GM13977 (cell line): ENCODE results near the gene DNAJC5G.

Experiments
- DNase-seq: peaks from one replicate; pipeline ENCODE4 v3.0.0; 2012; ENCODE audit warnings: low spot score
- CTCF ChIP-seq: IDR thresholded peaks from 2 replicates; pipeline ENCODE4 v1.5.1; 2012; ENCODE audit warnings: mild to moderate bottlenecking, control low read depth; ENCODE audit not compliant: insufficient read depth; ENCODE audit errors: extremely low read depth, missing control alignments
- in situ Hi-C: fragments of 300-500 bp; cut with MboI; formaldehyde crosslinking; loops from one replicate; pipeline ENCODE4 v1.12.0; 2022; ENCODE audit warnings: low sequenced_read_pairs, low pct_unique_long_range_greater_than_20kb, mixed read lengths, inconsistent platforms; ENCODE audit not compliant: unreplicated experiment

DNAJC5G gene

GRCh38 chr2:27261241-27261925 is 13.8 kb upstream of the DNAJC5G start:
- in situ Hi-C loops: no loop called here
- no peak for DNase-seq

GRCh38 chr2:27261926-27262298 is 13.3 kb upstream of the DNAJC5G start:
- in situ Hi-C loops: no loop called here
- TF ChIP-seq CTCF: no peak
- no peak for DNase-seq

More at GRCh38 chr2:27261241-27261925, 13.8 kb upstream of the DNAJC5G start:
- TF ChIP-seq CTCF: no peak

- in situ Hi-C loops: no loop called here
- DNase-seq: peak; percentile 93
- no peak for TF ChIP-seq CTCF
Observed at GRCh38 chr2:27262379-27263286, 12.6 kb upstream of the DNAJC5G start, which contains the start of gene SLC30A3. TSS of gene SLC30A3 (minus strand) at chr2:27263047. CDS start at chr2:27262906, 141 bp downstream.

GRCh38 chr2:27263287-27264252 is 11.7 kb upstream of the DNAJC5G start:
- TF ChIP-seq CTCF: no peak
- in situ Hi-C loops: no loop called here
- peak; percentile 61 for DNase-seq

GRCh38 chr2:27264253-27264752 is 10.9 kb upstream of the DNAJC5G start:
- DNase-seq: no peak
- no peak for TF ChIP-seq CTCF
- in situ Hi-C loops: no loop called here
